NCI-H345 (cell line): ENCODE measurements around the gene FGD6.

Source experiments
- DNase-seq: peaks from one replicate; lab custom pipeline; 2025; lab: John Stamatoyannopoulos, UW

Gene FGD6

GRCh38 chr12:95083938-95084337 is 133.3 kb downstream of the FGD6 start:
- DNase-seq, result no peak

GRCh38 chr12:95083471-95083870 is 133.8 kb downstream of the FGD6 start:
- no peak for DNase-seq

DNA sequence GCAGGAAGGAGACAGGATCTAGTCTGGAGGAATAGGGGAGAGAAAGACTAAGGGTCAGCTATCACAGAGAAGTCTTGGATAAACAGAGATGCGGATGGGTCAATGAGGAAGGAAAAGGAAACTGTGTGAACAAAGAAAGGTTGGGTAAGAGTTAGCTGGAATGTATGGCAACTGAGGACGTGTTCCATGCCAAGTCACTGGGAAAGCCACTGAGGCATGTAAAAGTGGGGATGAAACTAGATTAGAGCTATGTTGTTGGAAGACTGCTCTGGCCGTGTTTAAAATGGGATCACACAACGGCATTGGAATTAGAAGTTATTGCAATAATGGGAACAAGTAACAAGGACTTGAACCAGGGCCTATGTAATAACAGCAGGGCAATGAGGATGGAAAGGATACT is 139.9 kb downstream of the FGD6 start:
- DNase-seq, result no peak

GRCh38 chr12:95074766-95075165 is 142.5 kb downstream of the FGD6 start:
- DNase-seq, result no peak

GRCh38 chr12:95073698-95074520 is 143.4 kb downstream of the FGD6 start:
- no peak for DNase-seq

DNA sequence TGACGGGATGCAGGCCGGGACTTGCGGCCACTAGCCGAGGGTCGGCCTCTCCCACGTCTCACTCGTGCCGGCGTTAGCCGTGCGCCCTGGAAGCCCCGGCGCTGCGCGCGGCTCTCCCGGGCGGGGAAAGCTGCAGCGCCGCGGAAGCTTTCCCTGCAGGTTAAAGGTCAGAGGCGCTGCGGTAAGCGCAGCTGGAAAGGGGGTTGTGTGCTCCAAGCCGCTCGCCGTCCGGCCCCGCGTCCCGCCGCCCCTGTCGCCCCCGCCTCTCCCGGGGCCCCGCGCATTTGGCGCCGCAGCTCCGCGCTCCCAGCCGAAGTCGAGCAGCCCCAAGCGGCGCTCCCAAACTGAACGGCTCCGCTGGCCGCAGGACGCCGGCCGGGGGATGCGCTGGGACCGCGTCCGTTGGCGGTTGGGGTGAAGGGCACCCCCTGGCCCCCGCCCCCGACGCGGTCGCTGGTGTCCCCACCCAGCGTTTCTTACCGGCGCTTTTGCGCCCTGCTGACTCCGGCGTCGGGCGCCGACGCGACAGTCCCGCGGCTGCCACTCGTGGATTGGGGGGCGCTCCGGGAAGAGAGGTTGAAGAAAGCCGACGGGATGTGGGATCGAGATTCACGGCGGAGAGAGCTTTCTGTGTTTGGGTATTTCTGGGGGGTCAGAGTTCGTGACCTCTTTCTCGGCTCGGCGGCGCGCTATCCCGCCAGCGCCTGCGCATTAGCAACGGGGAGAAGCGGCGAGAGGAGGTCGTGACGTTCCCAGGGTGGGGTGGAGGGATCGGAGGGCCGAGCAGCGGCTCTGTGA is 144.2 kb downstream of the FGD6 start, which contains the start of gene NR2C1:
TSS of gene NR2C1 (minus strand) at position 719 of the 798 bp plus-strand sequence. CDS start 6,234 bp downstream, outside the sequence.
- peak; percentile 95 for DNase-seq

DNA sequence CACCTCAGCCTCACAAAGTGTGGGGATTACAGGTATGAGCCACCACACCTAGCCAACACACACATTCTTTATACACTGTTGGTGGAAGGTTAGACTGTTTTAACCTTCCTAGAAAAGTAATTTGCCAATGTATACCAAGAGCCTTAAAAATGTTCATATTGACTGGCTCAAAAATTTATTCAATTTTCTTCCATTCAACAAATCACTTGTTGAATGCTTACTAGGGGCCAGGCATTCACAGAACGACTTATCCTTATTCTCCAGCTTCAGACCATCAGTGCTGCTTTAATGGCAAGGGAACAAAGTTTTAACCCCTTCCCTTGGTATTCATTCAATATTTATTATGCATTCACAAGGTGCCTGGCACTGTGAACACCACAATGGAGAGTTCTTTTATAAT is 146.9 kb downstream of the FGD6 start:
- DNase-seq, result no peak

GRCh38 chr12:95066091-95066855 is 151.0 kb downstream of the FGD6 start:
- no peak for DNase-seq

GRCh38 chr12:95060951-95061350 is 156.3 kb downstream of the FGD6 start:
- no peak for DNase-seq

- DNase-seq, result no peak
Observed at GRCh38 chr12:95059984-95060383, 157.3 kb downstream of the FGD6 start.

DNA sequence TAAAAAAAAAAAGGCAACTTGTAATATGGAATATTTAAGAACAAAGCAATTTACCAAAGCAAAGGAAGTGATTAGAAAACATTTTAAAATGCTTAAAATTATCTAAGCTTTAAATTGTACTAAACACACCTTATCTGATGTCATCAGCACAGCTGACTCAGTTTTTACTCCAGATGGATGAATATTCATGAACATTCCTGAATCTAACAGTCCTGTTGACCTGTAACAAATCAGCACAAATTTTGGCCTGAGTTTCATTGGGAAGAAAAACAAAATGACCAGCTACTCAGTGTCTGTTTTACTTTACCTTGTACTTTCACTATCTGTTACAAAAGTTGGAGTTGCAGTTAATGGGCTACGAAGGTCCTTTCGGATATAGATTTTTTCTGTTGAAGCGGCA is 159.8 kb downstream of the FGD6 start:
- no peak for DNase-seq

DNA sequence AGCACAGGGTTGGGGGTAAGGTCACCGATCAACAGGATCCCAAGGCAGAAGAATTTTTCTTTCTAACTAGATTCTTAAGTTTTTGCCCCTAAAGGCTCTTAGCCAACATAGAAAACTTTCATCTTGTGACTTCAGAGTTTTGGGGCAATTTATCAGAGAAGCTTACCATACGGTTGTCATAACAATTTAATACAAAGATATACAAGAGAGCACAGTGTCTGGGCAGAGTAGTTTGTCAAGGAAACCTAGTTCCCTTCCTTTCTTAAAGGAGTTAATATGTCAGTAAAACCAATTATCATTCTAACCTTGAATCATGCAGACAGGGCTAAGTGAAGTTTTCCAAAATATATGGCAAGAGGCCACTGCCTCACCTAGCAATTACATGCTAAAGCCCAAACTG is 162.2 kb downstream of the FGD6 start:
- DNase-seq, result no peak

DNA sequence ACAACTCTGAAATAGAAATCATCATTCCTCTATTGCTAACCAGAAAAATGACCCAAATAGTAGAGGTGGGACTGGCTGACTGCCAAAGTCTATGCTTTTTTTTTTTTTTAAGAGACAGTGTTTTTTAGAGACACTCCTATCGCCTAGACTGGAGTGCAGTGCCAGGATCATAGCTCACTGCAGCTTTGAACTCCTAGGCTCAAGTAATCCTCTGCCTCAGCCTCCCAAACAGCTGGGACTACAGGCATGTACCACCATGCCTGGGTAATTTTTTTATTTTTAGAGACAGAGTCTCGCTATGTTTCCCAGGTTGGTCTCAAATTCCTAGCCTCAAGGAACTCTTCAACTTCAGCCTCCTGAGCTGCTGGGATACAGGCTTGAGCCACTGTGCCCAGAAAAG is 163.1 kb downstream of the FGD6 start:
- no peak for DNase-seq

DNA sequence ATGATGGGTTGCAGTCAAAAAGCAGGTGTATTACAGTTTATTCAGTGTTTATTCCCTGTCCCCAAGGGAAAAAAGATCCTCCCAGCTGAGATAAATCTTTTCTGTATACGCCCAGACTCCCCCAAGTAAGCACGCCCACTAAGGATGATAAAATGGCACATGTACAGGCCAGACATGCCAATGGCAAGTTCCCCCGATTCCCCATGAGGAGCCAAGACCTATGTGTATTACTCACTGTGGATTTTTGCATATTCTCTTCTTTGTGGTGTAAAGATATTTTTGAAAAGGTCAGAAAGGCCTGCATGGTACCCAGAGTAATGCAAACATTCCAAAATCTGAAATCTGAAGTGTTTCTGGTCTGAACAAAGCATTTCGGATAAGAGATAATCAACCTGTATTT is 166.0 kb downstream of the FGD6 start:
- DNase-seq, result no peak

GRCh38 chr12:95037906-95038305 is 179.4 kb downstream of the FGD6 start:
- no peak for DNase-seq

GRCh38 chr12:95034750-95035149 is 182.5 kb downstream of the FGD6 start:
- DNase-seq, result no peak
